Measurements from ENCODE around the gene KRT20. TPM values are rescaled to one million over a fixed set of nuclear protein-coding genes. Genes with fewer than 3 reads are reported as not detected.

Gene KRT20
- total and polyA plus RNA-seq, 2 of the 4 experiments (the other 2 are of a cell fraction) = not detected

DNA sequence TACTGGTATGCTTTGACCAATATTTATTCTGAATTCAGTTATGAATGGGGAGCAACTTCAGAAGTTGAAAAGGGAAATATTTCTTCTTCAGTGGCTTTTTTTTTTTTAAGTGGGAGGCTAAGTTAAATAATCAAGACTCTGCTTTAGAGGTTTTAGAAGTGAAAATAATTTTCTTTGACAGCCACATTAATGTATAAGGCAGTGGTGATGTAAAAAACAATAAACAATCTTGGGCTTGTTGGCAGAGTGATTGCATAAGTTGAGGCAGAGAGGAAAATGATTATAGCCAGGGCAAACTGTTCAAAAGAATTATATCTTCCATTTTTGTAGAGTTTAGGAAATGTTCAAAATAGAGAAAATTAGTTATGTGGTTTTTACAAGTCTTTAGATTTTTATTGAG, 12.6 kb downstream of the KRT20 start:
- H2BK20ac ChIP-seq (ENCODE audit: low read depth, low read length) = no peak overlapping the region
- H2AFZ ChIP-seq (replicated peaks; ENCODE audit: low read length, poor library complexity) = no peak overlapping the region
- H4K20me1 ChIP-seq (ENCODE audit: insufficient read depth, low read length) = no peaks in the 10 kb centered on the region
- no peak overlapping the region for H3K4ac ChIP-seq (ENCODE audit: low read depth, low read length)
- no peak overlapping the region for H2BK15ac ChIP-seq (ENCODE audit: low read depth, low read length)
- no peak overlapping the region for H4K91ac ChIP-seq (ENCODE audit: insufficient read depth, low read depth, low read length)
- H3K23ac ChIP-seq (ENCODE audit: low read depth, low read length) = no peak overlapping the region
- no peak overlapping the region for H4K5ac ChIP-seq (ENCODE audit: low read depth, low read length)
- no peak overlapping the region for H3K4me3 ChIP-seq (ENCODE audit: insufficient read depth, low read depth, low read length)
- TF ChIP-seq RFX5 (IDR thresholded peaks at IDR 0.05; ENCODE audit: low read depth, low read length) (no peak), MXI1 (IDR thresholded peaks at IDR 0.05; ENCODE audit: borderline replicate concordance, low read depth, low read length) (no peak), FOS (IDR thresholded peaks at IDR 0.05; ENCODE audit: low read depth, low read length) (no peak), MAFK (IDR thresholded peaks at IDR 0.05; ENCODE audit: low read depth, low read length) (no peak), BHLHE40 (IDR thresholded peaks at IDR 0.05; ENCODE audit: low read depth, low read length) (no peak), POLR2A (IDR thresholded peaks at IDR 0.05; ENCODE audit: low read depth, low read length) (no peak), CEBPB (IDR thresholded peaks at IDR 0.05; ENCODE audit: low read depth, low read length) (peak; percentile 49; the same call in 1 of the 2 replicates)
- TF ChIP-seq, protein P1, sequence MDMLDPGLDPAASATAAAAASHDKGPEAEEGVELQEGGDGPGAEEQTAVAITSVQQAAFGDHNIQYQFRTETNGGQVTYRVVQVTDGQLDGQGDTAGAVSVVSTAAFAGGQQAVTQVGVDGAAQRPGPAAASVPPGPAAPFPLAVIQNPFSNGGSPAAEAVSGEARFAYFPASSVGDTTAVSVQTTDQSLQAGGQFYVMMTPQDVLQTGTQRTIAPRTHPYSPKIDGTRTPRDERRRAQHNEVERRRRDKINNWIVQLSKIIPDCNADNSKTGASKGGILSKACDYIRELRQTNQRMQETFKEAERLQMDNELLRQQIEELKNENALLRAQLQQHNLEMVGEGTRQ (IDR thresholded peaks at IDR 0.05; ENCODE audit: low read depth, low read length) = no peak
- intact Hi-C loops (cut with micrococcal nuclease) (no loop called here), dilution Hi-C loops (cut with HindIII; ENCODE audit: low sequenced_read_pairs, unreplicated experiment) (no loop called here), in situ Hi-C loops (cut with MboI; ENCODE audit: low sequenced_read_pairs) (no loop called here)
- H3K79me1 ChIP-seq (ENCODE audit: low read depth in 1 of 2, low read length in 2 of 2) = no peaks in the 10 kb centered on the region
- peaks cover 2% of the 10 kb centered on the region; the same call in 1 of the 2 replicates for H3K27me3 ChIP-seq (ENCODE audit: control insufficient read depth, insufficient read depth, low read length)
- H3K9ac ChIP-seq (ENCODE audit: low read depth, low read length) = no peak overlapping the region
- H3K4me2 ChIP-seq (ENCODE audit: low read depth, low read length) = peak overlapping the region; percentile 40; the same call in 1 of the 2 replicates
- H4K8ac ChIP-seq (ENCODE audit: low read depth in 2 of 2, low read length in 2 of 2) = no peak overlapping the region
- H2AK9ac ChIP-seq (replicated peaks; ENCODE audit: low read depth, low read length, poor library complexity) = no peak overlapping the region
- H3K14ac ChIP-seq (replicated peaks; ENCODE audit: low read depth, low read length) = no peak overlapping the region
- H3K56ac ChIP-seq (ENCODE audit: extremely low read depth, insufficient read depth, low read length) = no peak overlapping the region
- no peak overlapping the region for H3K18ac ChIP-seq (ENCODE audit: low read depth, low read length)
- peak; percentile 20 for DNase-seq
- no peak overlapping the region for H2AK5ac ChIP-seq (ENCODE audit: low read depth, low read length)
- BruUV-seq (replicated peaks) = no TSS peak
- H3K9me1 ChIP-seq (ENCODE audit: insufficient read depth, low read length) = no peaks in the 10 kb centered on the region
- no peak overlapping the region for H2BK120ac ChIP-seq (ENCODE audit: low read depth, low read length)
- H3K27ac ChIP-seq (ENCODE audit: insufficient read depth, low read length) = no peak overlapping the region
- ATAC-seq (ENCODE audit: low read depth) = no peak
- H2BK5ac ChIP-seq (ENCODE audit: low read depth, low read length, poor library complexity, severe bottlenecking) = no peak overlapping the region
- CTCF ChIA-PET = no interaction called here
- H3K4me1 ChIP-seq (ENCODE audit: control insufficient read depth, insufficient read depth, low read length) = peaks cover 2% of the 10 kb centered on the region
- POLR2A ChIA-PET (ENCODE audit: unreplicated experiment) = no interaction called here
- no peaks in the 10 kb centered on the region for H3K9me3 ChIP-seq (ENCODE audit: control insufficient read depth, insufficient read depth, low read length)
- no peaks in the 10 kb centered on the region for H3K36me3 ChIP-seq (ENCODE audit: control insufficient read depth, insufficient read depth, low read length)
